Endothelial cell of umbilical vein (primary cell): Measurements from ENCODE around the gene GLRA2.

Experiments used
- EZH2 ChIP-seq: IDR thresholded peaks from 2 replicates; pipeline ENCODE4 v1.6.1; 2012; ENCODE audit warnings: borderline replicate concordance, low read depth, mild to moderate bottlenecking, moderate library complexity, low read length, inconsistent platforms; ENCODE audit not compliant: severe bottlenecking
- FOS ChIP-seq: IDR thresholded peaks from 2 replicates; pipeline ENCODE4 v1.6.1; 2011; ENCODE audit warnings: mild to moderate bottlenecking, low read length, moderate library complexity, borderline replicate concordance; ENCODE audit not compliant: insufficient read depth
- GATA2 ChIP-seq: IDR thresholded peaks from 2 replicates; pipeline ENCODE4 v1.7.0; 2011; ENCODE audit warnings: low read depth, mild to moderate bottlenecking, moderate library complexity, mixed read lengths, low read length; ENCODE audit not compliant: insufficient read length, insufficient read depth
- JUN ChIP-seq: IDR thresholded peaks from 2 replicates; pipeline ENCODE4 v1.6.1; 2011; ENCODE audit warnings: borderline replicate concordance, low read depth; ENCODE audit not compliant: insufficient read length, insufficient read depth
- MYC ChIP-seq: IDR thresholded peaks from one replicate; pipeline ENCODE4 v1.6.1; 2011; ENCODE audit warnings: mild to moderate bottlenecking, low read depth, low read length
- POLR2A ChIP-seq: IDR thresholded peaks from 2 replicates; pipeline ENCODE4 v1.6.1; 2012; ENCODE audit warnings: low read depth, mild to moderate bottlenecking, control low read depth, low read length
- POLR2AphosphoS5 ChIP-seq: IDR thresholded peaks from 2 replicates; pipeline ENCODE4 v1.6.1; 2012; ENCODE audit warnings: low read depth, mild to moderate bottlenecking, control low read depth, low read length, moderate library complexity; ENCODE audit not compliant: insufficient read depth
- TF ChIP-seq, protein P1 (sequence below), 2 donors: IDR thresholded peaks; 1 replicate in 1 of 2; 2 replicates in 1 of 2; pipeline ENCODE4 v1.5.1; 2011; ENCODE audit warnings: low read length in 2 of 2, mild to moderate bottlenecking in 2 of 2, moderate library complexity in 2 of 2, control low read depth in 1 of 2, inconsistent platforms in 1 of 2, low read depth in 1 of 2; ENCODE audit not compliant: insufficient read depth in 1 of 2; ENCODE audit errors: extremely low read depth in 1 of 2
- TF ChIP-seq, protein P2 (sequence below): IDR thresholded peaks from 2 replicates; pipeline ENCODE4 v1.6.1; 2011; ENCODE audit not compliant: insufficient read depth, insufficient read length

DNA sequence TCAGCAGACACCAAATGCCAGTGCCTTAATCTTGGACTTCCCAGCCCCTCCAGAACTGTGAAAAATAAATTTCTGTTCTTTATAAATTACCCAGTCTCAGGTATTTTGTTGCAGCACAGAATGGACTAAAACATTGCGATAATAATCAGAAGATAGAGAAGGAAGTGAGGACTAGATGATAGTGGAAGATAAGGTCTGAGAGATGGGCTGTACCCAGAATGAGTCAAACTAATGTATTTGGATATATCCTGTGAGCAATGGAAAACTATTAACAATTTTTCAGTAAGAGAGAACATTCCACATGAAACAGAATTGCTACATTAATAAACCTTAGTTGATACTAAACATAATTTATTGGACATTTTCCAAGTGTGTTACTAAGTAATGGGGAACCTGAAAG, 250.2 kb downstream of the GLRA2 start:
- TF ChIP-seq, protein P1, sequence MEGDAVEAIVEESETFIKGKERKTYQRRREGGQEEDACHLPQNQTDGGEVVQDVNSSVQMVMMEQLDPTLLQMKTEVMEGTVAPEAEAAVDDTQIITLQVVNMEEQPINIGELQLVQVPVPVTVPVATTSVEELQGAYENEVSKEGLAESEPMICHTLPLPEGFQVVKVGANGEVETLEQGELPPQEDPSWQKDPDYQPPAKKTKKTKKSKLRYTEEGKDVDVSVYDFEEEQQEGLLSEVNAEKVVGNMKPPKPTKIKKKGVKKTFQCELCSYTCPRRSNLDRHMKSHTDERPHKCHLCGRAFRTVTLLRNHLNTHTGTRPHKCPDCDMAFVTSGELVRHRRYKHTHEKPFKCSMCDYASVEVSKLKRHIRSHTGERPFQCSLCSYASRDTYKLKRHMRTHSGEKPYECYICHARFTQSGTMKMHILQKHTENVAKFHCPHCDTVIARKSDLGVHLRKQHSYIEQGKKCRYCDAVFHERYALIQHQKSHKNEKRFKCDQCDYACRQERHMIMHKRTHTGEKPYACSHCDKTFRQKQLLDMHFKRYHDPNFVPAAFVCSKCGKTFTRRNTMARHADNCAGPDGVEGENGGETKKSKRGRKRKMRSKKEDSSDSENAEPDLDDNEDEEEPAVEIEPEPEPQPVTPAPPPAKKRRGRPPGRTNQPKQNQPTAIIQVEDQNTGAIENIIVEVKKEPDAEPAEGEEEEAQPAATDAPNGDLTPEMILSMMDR (IDR thresholded peaks at IDR 0.05; ENCODE audit: extremely low read depth in 1 of 2, insufficient read depth in 1 of 2, low read depth in 1 of 2, low read length in 2 of 2), result no peak
- no peak for TF ChIP-seq FOS
- TF ChIP-seq, protein P2, sequence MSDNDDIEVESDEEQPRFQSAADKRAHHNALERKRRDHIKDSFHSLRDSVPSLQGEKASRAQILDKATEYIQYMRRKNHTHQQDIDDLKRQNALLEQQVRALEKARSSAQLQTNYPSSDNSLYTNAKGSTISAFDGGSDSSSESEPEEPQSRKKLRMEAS, result no peak
- TF ChIP-seq EZH2, result no peak
- TF ChIP-seq POLR2AphosphoS5, result no peak
- no peak for TF ChIP-seq POLR2A
- no peak for TF ChIP-seq GATA2
- no peak for TF ChIP-seq JUN
- no peak for TF ChIP-seq MYC
